GM18951 (cell line): ENCODE results near the gene CROCC2.

Experiments used
- POLR2A ChIP-seq: IDR thresholded peaks from 4 replicates; pipeline ENCODE4 v1.6.1; 2011; ENCODE audit warnings: mild to moderate bottlenecking; ENCODE audit not compliant: insufficient read length, insufficient read depth; ENCODE audit errors: extremely low read depth
- in situ Hi-C: fragments of 300-500 bp; cut with MboI; formaldehyde crosslinking; loops from one replicate; pipeline ENCODE4 v1.12.0; 2022; ENCODE audit warnings: low sequenced_read_pairs, mixed read lengths, inconsistent platforms; ENCODE audit not compliant: unreplicated experiment

Gene CROCC2

DNA sequence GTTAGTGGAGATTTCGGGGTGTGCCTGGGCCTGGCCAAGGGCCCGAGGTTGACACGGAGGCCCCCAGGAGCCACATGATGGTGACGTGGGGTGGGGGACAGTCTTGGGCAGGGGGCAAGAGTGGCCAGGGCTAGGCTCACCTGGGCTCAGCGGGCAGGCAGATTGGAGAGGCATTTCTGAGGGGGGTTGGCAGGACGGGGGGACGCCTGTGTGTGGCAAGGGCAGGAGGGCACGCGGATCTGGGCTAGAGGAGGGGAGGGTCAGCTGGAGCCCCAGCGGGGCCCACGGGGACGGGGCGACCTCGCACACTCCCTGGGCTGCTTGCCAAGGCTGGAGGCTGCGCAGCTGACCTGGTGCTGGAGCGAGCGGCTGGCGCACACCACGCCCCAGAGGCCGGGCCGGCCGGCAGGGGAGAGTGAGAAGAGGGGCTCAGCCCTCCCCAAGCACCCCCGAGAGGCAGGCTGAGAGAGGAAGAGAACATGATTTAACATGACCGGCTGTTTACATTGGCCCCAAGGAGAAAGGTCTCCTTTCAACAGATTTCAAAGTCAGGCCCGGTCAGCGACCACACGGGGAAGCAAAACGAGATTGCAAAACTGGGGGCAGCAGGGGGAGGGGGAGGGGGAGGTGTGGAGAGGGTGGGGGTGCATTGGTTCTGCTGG lies 54.3 kb downstream of the CROCC2 start:
- no peak for TF ChIP-seq POLR2A
- in situ Hi-C loops: no loop called here

DNA sequence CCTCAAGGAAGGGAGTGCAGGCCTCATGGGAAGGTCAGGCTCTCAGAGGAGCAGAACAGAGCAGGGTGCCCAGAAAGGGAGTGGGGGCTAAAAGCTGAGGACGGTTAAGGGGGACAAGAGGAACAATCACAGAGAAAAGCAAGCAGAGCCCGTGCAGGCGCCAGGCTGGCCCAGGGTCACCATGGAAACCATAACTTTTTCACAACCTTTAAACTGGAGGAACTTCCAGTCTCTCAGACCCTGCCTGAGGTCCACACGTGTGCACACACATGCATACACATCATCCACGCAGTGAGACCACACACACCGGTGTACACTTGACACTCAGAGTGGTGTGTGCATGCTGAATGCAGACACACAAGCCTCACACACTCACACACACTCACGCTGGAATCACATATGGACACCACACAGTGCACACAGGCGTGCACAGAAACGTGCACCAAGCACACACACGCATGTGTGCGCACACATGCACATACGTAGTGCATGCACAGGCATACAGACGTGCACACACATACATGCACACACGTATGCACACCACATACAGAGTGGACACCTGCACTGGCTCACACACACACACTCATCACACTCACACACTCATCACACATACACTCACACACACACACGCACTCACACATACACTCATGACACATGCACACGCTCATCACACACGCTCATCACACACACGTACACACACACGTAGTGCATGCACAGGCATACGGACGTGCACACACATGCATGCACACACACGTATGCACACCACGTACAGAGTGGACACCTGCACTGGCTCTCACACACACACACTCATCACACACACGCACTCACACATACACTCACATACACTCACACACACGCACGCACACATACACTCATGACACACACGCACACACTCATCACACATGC lies 55.1 kb downstream of the CROCC2 start:
- TF ChIP-seq POLR2A: no peak
- in situ Hi-C loops: no loop called here

DNA sequence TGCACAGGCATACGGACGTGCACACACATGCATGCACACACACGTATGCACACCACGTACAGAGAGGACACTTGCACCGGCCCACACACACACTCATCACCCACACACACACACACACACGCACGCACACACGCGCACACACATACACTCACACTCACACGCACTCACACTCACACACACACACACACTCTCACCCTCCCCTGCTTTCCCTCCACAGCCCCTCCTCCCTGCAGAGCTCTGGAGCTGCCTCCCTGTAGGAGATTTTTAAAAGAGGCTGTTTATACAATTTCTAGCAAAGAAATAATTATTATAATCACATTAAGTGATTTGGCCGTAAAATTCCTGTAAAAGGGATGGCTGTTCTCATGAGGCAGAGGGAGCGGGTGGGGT lies 55.8 kb downstream of the CROCC2 start:
- in situ Hi-C loops: no loop called here
- TF ChIP-seq POLR2A: no peak

DNA sequence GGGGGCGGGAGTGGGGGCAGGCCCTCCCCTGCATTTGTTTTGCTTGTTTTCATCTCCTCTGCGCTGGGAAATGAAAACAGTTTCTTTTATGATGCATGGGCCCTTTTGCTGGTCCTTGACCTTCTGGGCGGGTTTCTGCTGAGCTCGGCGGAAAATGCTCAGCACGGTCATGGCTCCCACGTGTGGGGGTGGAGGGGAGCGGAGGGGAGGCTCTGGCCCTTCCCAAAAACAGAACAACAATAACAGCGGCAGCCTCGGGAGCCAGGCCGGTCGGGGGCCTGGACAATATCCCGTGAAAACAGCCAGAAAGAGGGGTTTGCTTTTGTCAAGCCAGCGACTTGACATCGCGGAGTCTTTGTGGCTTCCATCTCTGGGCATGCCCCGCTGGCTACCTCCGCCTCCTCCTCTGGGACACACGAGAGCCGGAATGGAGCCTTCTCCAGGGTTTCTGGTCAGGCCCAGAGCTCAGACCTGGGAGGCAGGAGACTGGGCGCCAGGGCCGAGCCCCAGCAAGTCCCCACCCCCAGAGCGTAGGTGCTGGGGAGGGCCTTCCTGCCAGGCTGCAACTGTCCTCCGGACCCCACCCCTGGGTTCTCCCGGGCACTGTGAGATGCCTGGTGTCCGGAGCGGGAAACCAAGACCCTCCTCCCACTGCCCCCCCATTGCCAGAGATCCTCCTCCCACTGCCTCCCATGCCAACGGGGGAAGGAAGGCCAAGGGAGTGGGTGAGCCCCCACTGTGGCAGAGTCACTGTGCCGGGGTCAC lies 56.3 kb downstream of the CROCC2 start:
- in situ Hi-C loops: no loop called here
- no peak for TF ChIP-seq POLR2A

DNA sequence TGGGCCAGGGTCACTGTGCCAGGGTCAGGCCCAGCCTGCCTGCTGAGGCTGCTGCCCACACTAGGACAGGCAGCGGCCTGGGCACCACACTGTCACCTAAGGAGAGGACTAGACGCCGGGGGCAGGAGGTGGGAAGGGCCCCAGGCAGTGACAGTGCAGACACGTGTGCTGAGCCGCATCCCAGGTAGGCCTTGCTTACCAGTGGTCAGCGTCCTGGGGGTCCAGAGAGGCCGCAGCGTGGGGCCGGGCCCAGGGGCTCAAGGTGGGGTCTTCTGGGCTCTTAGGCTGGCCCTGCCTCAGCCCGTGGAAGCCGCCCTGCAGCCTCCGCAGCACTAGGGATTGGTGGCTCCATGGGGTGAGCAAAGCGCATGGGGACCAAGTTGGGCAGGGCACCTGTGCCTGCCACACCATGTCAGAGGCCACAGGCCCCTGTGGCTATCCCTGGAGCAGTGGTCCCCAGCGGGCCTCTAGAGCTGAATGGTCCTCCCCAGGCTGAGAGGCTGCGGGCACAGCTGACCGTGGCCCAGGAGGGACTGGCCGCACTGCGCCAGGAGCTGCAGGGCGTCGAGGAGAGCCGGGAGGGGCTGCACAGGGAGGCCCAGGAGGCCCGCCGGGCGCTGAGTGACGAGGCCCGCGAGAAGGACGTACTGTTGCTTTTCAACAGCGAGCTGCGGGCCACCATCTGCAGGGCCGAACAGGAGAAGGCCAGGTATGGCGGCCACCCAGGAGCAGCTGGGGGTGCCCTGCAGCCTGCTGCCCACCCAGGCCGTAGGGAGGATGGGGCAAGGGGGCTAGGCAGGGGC lies 57.1 kb downstream of the CROCC2 start:
- in situ Hi-C loops: no loop called here
- TF ChIP-seq POLR2A: no peak

DNA sequence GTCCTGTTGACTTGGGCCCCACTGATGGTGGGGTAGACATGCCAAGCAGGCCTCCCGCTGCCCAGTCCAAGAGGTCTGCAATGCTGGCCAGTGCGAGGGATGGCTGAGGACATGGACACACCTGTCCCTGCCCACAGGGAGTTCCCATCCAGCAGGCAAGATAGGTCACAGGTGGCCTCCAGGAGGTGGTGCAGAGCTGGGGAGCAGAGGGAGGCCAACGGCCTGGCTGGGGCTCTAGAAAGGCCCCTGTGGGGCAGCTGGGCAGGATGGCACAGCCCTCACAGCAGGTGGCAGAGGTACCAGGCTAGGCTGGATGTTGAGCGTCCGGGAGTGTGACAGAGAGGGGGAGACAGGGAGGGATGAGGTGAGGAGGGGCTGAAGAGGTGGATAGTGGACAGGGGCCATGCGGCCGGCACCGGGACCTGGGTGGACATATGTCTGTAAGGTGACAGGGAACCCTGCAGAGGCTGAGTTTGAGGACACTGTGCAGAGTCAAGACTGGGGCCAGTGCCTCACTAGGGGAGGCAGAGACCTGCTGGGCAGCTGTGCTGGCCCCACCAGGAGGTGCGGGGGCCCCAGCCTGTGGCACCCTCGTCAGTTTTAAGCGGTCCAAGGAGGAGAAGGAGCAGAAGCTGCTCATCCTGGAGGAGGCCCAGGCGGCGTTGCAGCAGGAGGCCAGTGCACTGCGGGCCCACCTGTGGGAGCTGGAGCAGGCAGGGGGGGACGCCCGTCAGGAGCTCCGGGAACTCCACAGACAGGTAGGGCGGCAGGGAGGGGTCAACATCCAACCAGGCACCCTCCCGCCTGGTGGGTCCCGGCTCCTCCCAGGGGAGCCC lies 58.0 kb downstream of the CROCC2 start:
- TF ChIP-seq POLR2A: no peak
- in situ Hi-C loops: no loop called here

DNA sequence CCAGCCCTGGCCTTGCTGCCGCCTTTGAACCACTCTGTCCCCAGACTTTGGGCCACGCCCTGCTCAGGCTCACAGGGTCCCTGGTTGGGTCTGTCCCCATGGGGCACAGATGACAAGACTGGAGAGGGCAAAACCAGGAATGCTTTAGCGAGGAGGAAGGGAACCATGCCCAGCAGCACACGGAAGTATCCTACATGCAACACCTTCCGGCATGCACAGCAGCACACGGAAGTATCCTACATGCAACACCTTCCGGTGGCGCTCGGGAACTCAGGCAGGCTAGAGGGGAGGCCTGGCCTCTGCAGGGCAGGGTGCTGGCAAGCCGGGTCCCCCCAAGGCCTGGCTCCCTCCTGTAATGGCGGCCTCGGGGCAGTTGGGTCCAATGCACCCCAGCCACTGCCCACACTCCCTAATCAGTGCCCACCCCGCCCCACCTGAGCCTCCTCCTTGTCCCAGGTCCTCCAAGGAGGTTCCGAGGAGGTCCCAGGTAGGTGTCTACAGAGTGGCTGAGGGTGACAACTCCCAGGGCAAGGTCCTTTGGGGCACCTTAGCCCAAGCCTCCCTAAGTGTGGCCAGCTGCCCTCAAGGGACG lies 58.7 kb downstream of the CROCC2 start:
- in situ Hi-C loops: no loop called here
- TF ChIP-seq POLR2A: no peak

DNA sequence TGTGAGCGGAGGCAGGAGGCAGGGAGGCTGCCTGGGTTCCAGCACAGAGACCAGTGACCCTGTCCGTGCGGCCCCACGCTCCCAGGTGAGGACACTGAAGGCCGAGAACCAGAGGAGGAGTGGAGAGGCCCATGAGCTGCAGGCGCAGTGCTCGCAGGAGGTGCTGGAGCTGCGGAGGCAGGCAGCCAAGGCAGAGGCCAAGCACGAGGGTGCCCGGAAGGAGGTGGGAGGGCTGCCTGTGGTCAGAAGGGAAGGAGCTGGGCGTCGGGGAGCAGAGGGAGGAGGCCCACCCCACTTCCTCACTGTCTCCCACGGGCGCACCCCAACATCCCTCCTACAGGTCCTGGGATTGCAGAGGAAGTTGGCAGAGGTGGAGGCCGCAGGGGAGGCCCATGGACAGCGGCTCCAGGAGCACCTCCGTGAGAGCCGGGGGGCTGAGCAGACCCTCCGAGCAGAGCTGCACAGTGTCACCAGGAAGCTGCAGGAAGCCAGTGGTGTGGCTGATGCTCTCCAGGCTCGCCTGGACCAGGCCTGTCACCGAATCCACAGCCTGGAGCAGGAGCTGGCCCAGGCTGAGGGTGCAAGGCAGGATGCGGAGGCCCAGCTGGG lies 59.3 kb downstream of the CROCC2 start:
- in situ Hi-C loops: no loop called here
- TF ChIP-seq POLR2A: no peak

DNA sequence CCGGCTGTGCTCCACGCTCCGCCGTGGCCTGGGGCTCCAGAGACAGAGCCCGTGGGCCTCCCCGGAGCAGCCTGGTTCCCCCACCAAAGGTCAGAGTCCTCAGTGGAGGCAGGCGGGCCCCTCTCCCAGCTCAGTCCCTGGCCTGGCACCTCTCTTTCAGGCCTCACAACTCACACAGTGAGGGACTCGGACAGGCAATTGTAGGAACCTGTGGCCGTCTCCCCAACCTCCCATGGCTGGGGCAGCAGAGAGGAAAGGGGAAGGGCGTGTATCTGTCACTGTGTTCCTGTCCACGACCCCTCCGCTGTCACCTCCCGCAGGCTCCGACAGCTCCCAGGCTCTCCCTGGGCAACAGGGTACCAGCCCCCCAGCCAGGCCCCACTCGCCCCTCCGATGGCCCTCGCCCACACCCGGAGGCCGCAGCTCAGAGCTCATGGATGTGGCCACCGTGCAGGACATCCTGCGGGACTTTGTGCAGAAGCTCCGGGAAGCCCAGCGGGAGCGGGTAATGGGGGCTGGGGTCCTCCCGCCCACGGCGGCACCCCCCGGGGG lies 59.8 kb downstream of the CROCC2 start:
- TF ChIP-seq POLR2A: no peak
- in situ Hi-C loops: no loop called here

DNA sequence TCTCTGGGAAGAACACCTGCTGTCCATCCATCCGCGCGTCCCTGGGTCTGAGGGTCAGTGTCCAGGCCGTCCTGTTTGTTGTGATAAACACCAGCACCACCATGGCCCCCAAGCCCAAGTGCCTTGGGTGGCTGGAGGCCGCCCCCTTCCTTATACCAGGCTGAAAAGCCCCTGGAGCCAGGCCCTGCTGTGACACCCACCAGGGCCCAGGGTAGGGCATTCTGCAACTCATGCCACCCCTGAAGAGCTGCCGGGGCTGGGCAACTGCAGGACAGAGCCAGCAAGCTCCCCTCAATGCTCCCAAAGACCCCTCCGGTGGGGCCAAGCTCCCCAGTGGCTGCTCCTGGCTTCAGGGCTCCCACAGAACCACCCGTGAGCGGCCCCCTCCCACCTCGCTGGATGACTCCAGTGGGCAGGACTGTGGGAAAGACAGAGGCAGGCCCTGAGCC lies 60.3 kb downstream of the CROCC2 start:
- TF ChIP-seq POLR2A: no peak
- in situ Hi-C loops: no loop called here
